SK-N-MC (cell line): ENCODE results near the gene FKBP10.

Experiments
- EZH2 ChIP-seq: fragments of 200-600 bp; sonication (generic); IDR thresholded peaks from one replicate; pipeline ENCODE4 v1.6.1; 2017; ENCODE audit warnings: antibody characterized with exemption
- POLR2AphosphoS5 ChIP-seq: IDR thresholded peaks from 2 replicates; pipeline ENCODE4 v1.6.1; 2012; ENCODE audit warnings: mild to moderate bottlenecking, low read depth, low read length, borderline replicate concordance

GRCh38 chr17:41863074-41863848 lies 50.5 kb downstream of the FKBP10 start:
- TF ChIP-seq EZH2 (no peak), POLR2AphosphoS5 (no peak)
